Ovary (tissue), 3 donors: ENCODE results near the gene SAAL1.

Source experiments
- CTCF ChIP-seq, 3 donors: fragments of 450-650 bp in 2 of 3; fragments of 200-600 bp in 1 of 3; IDR thresholded peaks; one replicate each; pipeline versions ENCODE4 v1.5.1 to v1.8.0; 2016 to 2022; ENCODE audit warnings: antibody characterized with exemption in 3 of 3, mild to moderate bottlenecking in 1 of 3
- EP300 ChIP-seq: sonication (generic); formaldehyde crosslinking; IDR thresholded peaks from one replicate; pipeline ENCODE4 v1.6.1; 2017; ENCODE audit warnings: antibody characterized with exemption
- POLR2A ChIP-seq: fragments of 450-650 bp; IDR thresholded peaks from one replicate; pipeline ENCODE4 v1.6.1; 2017; ENCODE audit warnings: antibody characterized with exemption, mild to moderate bottlenecking, moderate library complexity
- donor health status: DM: no; HTN: no; CAD: no.

GRCh38 chr11:18050848-18051247, 55.0 kb downstream of the SAAL1 start:
- no peak for TF ChIP-seq CTCF (IDR thresholded peaks at IDR 0.05)
- no peak for TF ChIP-seq EP300
- TF ChIP-seq POLR2A = no peak
